ENCODE results near the gene CEP43.
A peak's percentile ranks its signal among the peaks of the same experiment; 100 is the strongest.

CEP43 gene

GRCh38 chr6:167013067-167013466 is 13.9 kb downstream of the CEP43 start:
- no peak for DNase-seq (ENCODE audit: low read depth in 3 of 3)

DNA sequence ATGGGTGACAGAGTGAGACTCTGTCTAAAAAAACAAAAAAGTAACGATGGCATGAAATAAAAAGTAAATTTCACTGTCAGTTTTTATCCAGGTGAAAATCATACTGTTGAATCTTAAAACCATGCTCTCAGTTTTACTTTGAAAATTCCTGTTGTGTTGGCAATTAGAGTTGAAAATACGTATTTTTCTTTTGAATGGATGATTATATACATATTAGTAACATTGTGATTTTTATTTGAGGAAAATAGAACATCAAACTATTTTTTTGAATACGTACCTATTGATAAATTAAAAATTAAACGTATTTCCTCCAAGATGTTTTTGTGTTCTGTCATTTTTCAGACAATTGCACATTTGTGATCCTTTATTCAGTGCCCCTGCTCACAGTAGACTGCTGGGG is 14.7 kb downstream of the CEP43 start:
- no peak for DNase-seq (ENCODE audit: low read depth in 3 of 3)

DNA sequence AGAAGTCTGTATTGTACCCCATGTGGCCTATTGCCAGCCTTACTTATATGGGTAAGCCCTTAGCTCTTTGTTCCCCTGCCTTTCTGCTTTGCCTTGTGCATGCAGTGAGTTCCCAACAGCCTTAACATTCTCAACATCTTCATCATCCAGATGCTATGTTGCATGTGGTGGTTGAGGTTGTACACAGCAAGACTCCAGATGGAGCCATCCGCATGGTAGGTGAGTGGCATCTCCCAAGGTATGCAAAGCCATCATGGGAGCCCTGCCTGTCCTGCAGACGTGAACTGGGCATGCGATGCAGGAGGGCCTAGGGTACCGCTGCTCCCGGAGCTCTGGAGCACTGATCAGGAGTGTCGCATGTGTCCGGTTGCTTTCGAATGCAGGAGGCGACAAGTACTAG is 16.1 kb downstream of the CEP43 start:
- DNase-seq (ENCODE audit: low read depth in 3 of 3): no peak

DNA sequence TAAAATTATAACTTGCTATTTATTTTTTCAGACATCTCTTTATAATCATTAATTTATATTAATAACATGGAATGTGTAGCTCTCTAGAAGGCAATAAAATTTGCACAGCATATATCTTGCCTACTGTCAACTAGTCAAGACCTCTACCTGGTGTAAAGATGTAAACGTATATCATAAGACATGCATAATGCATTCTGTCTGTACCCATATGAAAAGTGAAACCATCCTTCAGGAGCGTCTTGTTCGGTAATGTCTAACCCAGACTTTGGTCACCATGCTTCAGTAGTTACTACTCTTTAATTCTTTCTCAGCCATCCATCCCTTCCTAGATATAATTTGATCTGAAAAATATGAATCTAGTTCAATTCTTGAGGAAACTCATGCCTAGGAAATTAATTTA is 21.0 kb downstream of the CEP43 start:
- DNase-seq (ENCODE audit: low read depth in 3 of 3): no peak

GRCh38 chr6:167027308-167027707 is 28.1 kb downstream of the CEP43 start:
- DNase-seq (ENCODE audit: low read depth in 3 of 3): no peak

DNA sequence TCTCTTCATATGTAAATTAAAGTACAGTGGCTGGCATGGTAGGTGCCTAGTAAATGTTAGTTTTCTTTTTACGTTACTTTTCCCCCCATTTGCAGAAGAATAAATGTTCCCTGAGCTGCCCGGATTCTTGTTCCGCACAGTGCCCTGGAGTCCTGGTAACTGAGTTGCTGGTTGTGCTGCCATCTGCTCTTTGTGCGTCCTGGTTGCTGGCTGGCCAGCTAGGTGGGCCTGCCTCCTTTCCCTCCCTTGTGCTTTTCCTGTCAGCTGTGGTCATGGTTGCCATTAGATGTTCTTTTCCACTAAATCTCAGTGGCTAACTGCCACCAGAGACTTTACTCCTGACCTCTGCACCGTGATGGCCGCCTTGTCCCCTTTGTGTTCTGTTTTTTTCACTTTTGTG is 28.6 kb downstream of the CEP43 start:
- DNase-seq (ENCODE audit: low read depth in 3 of 3): no peak

- no peak for DNase-seq (ENCODE audit: low read depth in 3 of 3)
These were observed 31.2 kb downstream of the CEP43 start for GRCh38 chr6:167030222-167031072.

DNA sequence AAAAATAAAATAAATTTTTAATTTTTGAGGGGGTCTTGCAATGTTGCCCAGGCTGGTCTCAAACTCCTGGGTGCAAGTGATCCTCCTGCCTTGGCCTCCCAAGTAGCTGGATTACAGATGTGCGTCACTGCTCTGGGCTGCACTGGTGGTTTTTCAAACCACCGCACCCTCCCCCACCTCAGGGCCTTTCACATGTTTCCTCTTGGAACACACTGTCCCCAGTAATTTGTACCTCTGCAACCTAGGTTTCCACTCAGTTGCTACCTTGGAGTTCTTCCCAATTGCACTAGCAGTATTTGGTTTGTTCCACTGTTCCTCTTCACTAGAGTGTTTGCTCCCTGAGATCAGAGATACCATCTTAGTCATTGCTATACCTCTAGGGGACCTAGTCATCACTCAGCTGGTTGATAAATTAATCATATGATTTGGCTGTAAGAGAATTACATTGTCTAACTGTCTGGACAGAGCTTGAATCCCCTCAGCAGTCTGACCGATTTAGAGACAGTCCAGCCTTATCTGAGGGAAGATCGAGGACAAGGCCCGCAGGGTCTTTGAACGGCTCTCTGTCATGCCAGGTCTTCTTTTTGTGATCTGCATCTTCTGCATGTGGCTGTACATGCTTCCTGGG is 32.0 kb downstream of the CEP43 start:
- no peak for DNase-seq (ENCODE audit: low read depth in 3 of 3)

DNA sequence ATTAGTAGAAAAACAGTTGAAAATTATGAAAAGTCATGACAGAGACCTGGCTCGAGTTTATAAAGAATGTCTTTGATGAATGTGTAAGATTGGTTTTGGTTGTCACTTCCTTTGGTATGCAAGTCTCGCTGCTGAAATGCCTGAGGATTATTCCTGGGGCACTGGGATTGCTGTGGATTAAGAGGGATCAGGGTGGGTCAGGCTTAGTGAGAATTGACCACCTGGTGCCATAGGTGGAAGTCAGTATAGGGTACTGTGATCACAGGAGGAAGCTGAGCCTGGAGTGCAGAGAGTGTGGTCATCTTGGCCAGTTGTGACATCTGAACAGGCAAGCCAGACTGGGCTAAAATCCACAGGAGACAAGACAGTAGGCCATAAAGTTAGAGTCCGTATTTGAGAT is 34.9 kb downstream of the CEP43 start:
- no peak for DNase-seq (ENCODE audit: low read depth in 3 of 3)

- no peak for DNase-seq (ENCODE audit: low read depth in 3 of 3)
These were observed 38.6 kb downstream of the CEP43 start for GRCh38 chr6:167037762-167038161.

DNA sequence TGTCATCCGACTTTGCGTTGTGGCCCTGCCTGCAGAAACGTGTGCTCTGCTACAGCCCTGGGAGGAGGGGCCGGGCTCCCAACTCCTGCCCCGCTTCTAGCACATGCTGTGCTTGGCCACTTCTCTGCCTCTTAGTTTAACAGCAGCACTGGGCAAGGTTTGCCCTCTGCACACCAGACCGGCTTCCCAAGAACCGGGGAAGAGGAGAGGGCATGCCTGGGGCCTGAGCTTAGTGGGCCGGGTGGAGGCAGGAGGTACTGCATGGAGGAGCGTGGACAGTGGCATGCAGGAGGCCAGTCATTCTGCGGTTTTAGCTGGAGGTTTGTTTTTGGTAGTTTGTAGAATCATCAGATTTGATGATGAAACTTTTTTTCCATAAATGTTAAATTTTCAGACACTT is 45.5 kb downstream of the CEP43 start:
- DNase-seq (ENCODE audit: low read depth in 3 of 3): no peak

DNA sequence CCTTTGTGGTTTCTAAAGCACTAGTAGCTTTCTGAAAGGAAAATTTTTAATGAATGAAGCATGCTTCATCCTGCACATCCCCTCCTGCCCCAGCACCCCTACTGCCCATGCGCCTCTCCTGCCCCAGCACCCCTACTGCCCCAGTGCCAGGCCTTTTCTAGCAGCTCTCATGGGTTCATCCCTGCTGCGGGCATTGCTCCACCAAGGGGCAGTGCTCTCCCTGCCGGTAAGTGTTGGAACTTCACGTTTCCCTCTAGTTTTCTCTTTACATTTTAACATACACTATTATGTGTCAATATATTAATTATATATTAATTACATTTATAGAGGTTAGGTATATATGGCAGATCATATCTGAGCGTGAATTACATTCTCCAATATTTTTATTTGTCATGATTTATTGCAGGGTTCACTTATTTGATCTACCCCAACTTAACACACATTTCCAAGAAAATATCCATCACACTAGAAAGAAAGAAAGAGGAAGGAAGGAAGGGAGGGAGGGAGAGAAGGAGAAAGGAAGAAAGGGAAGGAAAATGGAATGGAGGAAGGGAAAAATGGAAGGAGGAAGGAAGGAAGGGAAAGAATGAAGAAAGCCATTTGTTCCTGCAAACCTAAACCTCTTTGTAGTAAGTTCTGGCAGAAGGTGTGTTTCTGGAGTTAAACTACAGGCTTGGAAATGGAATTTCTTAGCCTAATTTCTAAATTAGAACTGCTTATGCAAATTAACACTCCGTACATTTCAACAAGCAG is 46.8 kb downstream of the CEP43 start:
- DNase-seq (ENCODE audit: low read depth in 3 of 3): no peak

DNA sequence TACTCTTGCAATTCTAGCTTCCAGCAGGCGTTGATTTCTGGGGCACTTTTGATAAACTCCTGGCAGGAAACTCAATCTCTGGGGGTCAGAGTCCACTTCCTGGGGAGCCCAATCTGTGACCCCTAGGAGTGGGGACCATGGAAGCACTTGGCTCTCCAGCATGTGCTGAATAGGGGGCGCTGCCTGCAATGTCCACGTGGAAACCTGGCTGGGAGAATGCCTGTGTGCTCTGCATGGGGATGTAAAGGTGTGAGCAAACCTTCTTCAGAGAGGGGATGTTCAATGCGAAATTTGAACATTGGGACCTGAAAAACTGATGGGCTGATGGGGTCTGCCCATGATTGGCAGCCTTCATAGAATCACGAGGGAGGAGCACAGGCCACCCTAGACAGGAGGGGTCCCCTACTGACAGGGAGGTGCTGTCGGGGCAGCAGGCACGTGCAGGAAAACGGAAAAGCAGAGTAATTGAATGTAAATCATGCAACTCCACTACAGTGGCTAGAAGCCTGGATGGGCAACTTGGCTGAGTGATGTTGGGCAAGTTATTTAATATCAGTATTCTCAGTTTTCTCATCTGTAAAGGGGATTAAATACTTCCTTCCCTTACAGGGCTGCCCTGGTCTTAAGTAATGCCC is 47.8 kb downstream of the CEP43 start:
- DNase-seq (ENCODE audit: low read depth in 3 of 3): no peak

- DNase-seq (ENCODE audit: low read depth in 3 of 3): peak in 1 of 3 experiments; percentile 10
These were observed 48.4 kb downstream of the CEP43 start for GRCh38 chr6:167047554-167047953.
